ENCODE measurements around the gene CARMIL3.
A peak's percentile ranks its signal among the peaks of the same experiment; 100 is the strongest.

CARMIL3 gene

DNA sequence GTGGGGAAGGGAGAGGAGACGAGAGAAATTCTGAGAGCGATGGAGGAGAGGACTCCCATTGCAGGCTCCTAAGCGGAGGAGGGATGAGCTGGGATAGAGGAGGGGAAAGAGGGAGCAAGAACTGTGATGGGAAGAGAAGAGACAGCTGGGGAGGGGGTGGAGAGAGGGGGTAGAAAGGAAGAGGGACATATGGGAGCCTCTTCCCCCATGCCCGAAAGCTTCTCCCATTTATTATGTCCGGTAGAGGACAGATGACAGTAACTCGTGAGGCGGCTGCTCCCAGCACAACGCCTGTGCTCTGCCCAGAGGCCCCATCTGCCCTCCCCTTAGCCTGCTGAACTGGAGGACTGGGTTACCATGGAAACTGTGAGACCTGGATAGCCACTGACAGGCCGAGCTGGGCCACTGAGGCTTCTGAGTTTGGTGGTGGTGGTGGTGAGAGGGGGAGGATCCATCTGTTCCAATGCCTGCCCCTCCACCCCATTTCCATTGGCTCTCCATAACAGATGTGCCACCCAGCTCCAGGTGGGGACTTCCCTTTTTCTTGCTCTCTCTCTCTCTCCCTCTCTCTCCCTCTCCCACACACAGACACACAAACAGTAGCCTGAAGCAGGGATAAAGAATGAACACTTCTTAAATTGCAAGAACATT lies 27.8 kb downstream of the CARMIL3 start:
- H3K4me2 ChIP-seq (ENCODE audit: low read depth, low read length) = no peak overlapping the region
- no peak for DNase-seq

DNA sequence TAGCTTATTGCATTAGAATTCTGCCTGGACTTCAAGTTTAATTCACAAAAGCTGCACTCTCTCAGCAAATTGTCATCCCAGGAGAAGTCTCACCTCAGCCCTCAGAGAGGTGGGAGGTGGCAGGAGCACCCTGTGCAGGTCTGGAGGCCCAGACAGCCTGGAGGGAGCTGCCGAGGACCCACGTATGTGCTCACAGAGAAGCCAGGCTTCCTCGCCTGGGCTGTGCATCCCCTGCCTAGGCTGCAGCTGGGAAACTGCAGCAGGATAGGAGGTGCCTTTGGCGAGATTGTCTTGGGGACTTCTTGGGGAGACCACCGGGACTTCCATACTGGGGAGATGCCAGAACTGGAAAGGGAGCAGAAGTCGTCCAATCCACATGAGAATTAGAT lies 28.3 kb downstream of the CARMIL3 start:
- no peak overlapping the region for H3K4me2 ChIP-seq (ENCODE audit: low read depth, low read length)
- no peak for DNase-seq
- H3K27ac ChIP-seq (ENCODE audit: low read length) = no peak overlapping the region
- no peaks in the 10 kb centered on the region for H3K79me2 ChIP-seq (ENCODE audit: low read length)
- H3K27me3 ChIP-seq (replicated peaks; ENCODE audit: insufficient read depth, low read length) = no peaks in the 10 kb centered on the region
- H4K20me1 ChIP-seq (ENCODE audit: insufficient read depth, low read length) = no peaks in the 10 kb centered on the region
- TF ChIP-seq, protein P1, sequence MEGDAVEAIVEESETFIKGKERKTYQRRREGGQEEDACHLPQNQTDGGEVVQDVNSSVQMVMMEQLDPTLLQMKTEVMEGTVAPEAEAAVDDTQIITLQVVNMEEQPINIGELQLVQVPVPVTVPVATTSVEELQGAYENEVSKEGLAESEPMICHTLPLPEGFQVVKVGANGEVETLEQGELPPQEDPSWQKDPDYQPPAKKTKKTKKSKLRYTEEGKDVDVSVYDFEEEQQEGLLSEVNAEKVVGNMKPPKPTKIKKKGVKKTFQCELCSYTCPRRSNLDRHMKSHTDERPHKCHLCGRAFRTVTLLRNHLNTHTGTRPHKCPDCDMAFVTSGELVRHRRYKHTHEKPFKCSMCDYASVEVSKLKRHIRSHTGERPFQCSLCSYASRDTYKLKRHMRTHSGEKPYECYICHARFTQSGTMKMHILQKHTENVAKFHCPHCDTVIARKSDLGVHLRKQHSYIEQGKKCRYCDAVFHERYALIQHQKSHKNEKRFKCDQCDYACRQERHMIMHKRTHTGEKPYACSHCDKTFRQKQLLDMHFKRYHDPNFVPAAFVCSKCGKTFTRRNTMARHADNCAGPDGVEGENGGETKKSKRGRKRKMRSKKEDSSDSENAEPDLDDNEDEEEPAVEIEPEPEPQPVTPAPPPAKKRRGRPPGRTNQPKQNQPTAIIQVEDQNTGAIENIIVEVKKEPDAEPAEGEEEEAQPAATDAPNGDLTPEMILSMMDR (IDR thresholded peaks at IDR 0.05; ENCODE audit: low read length) = no peak
- TF ChIP-seq EZH2 (optimal IDR thresholded peaks at IDR 0.05; ENCODE audit: low read depth, low read length) (no peak), EZH2phosphoT487 (IDR thresholded peaks at IDR 0.05; ENCODE audit: low read length) (no peak)
- no peak overlapping the region for H3K4me3 ChIP-seq (ENCODE audit: low read length)
- H3F3A ChIP-seq (ENCODE audit: insufficient read depth, low read length) = no peaks in the 10 kb centered on the region
- H3K9me2 ChIP-seq (replicated peaks; ENCODE audit: insufficient read depth, low read length) = no peaks in the 10 kb centered on the region
- no peaks in the 10 kb centered on the region for H3K36me3 ChIP-seq (replicated peaks; ENCODE audit: insufficient read depth, low read length)
- peaks cover 12% of the 10 kb centered on the region for H3K4me1 ChIP-seq (ENCODE audit: low read length)
- no peaks in the 10 kb centered on the region for H3K9me3 ChIP-seq (replicated peaks; ENCODE audit: insufficient read depth, low read length)
- no peak overlapping the region for H2AFZ ChIP-seq (ENCODE audit: low read length)
- no peak overlapping the region for H3K9ac ChIP-seq (ENCODE audit: low read length)

More for the DNA sequence above, 27.8 kb downstream of the CARMIL3 start:
- Histone ChIP-seq H3K9ac (ENCODE audit: low read length) (no peak overlapping the region), H3K27ac (ENCODE audit: low read length) (no peak overlapping the region), H3K27me3 (replicated peaks; ENCODE audit: insufficient read depth, low read length) (no peaks in the 10 kb centered on the region), H3K9me2 (replicated peaks; ENCODE audit: insufficient read depth, low read length) (no peaks in the 10 kb centered on the region), H2AFZ (ENCODE audit: low read length) (no peak overlapping the region), H3K4me3 (ENCODE audit: low read length) (no peak overlapping the region), H3K4me1 (ENCODE audit: low read length) (peaks cover 12% of the 10 kb centered on the region), H3K36me3 (replicated peaks; ENCODE audit: insufficient read depth, low read length) (no peaks in the 10 kb centered on the region), H3K79me2 (ENCODE audit: low read length) (no peaks in the 10 kb centered on the region), H3K9me3 (replicated peaks; ENCODE audit: insufficient read depth, low read length) (no peaks in the 10 kb centered on the region), H4K20me1 (ENCODE audit: insufficient read depth, low read length) (no peaks in the 10 kb centered on the region), H3F3A (ENCODE audit: insufficient read depth, low read length) (no peaks in the 10 kb centered on the region)
- TF ChIP-seq, protein P1 (IDR thresholded peaks at IDR 0.05; ENCODE audit: low read length) = no peak
- TF ChIP-seq EZH2 (optimal IDR thresholded peaks at IDR 0.05; ENCODE audit: low read depth, low read length) = no peak
- no peak for TF ChIP-seq EZH2phosphoT487 (IDR thresholded peaks at IDR 0.05; ENCODE audit: low read length)

DNA sequence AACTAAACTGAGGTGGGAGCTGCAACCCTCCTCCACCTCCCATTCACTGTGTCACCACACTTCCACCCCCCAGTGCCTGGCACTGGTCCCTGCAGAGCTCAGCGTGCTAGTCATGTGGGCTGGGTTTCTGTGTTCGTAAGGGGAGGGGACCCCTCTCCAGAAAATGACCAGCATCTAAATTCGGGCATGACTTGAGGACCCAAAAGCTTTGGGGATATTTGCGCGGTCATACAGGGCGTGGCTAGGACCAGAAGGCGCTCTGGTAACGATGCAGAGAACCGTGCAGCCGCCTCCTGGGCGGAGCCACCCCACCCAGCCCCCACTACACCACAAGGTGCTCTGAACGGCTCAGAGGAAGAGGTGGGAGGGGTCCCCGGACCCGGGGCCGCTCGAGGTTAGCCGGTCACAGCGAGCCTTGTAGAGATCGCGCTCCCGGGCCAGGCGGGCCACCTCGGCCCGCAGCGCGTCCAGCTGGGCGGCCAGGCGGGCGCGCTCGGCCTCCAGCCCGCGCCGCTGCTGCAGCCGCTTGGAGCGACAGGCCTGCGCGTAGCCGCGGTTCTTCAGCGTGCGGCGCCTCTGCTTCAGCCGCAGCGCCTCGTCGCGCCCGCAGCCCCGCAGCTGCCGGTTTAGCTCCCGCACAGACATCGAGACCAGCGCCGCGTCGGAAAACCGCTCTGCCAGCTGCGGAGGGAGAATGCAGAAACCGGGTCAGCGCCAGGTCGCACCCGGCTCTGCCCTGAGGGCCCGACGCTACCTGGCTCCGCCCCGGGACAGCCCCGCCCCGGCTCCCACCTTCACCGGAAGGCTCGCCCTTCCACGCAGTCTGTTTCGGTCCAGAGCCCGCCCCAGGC lies 29.3 kb downstream of the CARMIL3 start:
- Histone ChIP-seq H4K20me1 (ENCODE audit: insufficient read depth, low read length) (no peaks in the 10 kb centered on the region), H3K36me3 (replicated peaks; ENCODE audit: insufficient read depth, low read length) (no peaks in the 10 kb centered on the region), H2AFZ (ENCODE audit: low read length) (0 out of 2 replicates have a peak overlapping the region, but pooled peaks have one; percentile 35), H3K4me3 (ENCODE audit: low read length) (peak overlapping the region; percentile 56), H3K9me3 (replicated peaks; ENCODE audit: insufficient read depth, low read length) (no peaks in the 10 kb centered on the region), H3F3A (ENCODE audit: insufficient read depth, low read length) (no peaks in the 10 kb centered on the region), H3K79me2 (ENCODE audit: low read length) (no peaks in the 10 kb centered on the region), H3K27me3 (replicated peaks; ENCODE audit: insufficient read depth, low read length) (no peaks in the 10 kb centered on the region), H3K4me2 (ENCODE audit: low read depth, low read length) (peak overlapping the region; percentile 77; the same call in 1 of the 2 replicates), H3K9me2 (replicated peaks; ENCODE audit: insufficient read depth, low read length) (no peaks in the 10 kb centered on the region), H3K9ac (ENCODE audit: low read length) (peak overlapping the region; percentile 29; the same call in 1 of the 2 replicates), H3K27ac (ENCODE audit: low read length) (no peak overlapping the region), H3K4me1 (ENCODE audit: low read length) (peaks cover 8% of the 10 kb centered on the region)
- DNase-seq = peak; percentile 47
- no peak for TF ChIP-seq EZH2 (optimal IDR thresholded peaks at IDR 0.05; ENCODE audit: low read depth, low read length)
- no peak for TF ChIP-seq EZH2phosphoT487 (IDR thresholded peaks at IDR 0.05; ENCODE audit: low read length)
- TF ChIP-seq, protein P1 (IDR thresholded peaks at IDR 0.05; ENCODE audit: low read length) = no peak
